H1 (cell line): ENCODE data around the gene TNFAIP1. TPM values are rescaled to one million over a fixed set of nuclear protein-coding genes. Genes with fewer than 3 reads are reported as not detected.

Source experiments
- BRCA1 ChIP-seq: IDR thresholded peaks from 2 replicates; pipeline ENCODE4 v1.6.1; 2012; ENCODE audit warnings: low read depth, low read length, improper control_type of control experiment
- CHD1 ChIP-seq: IDR thresholded peaks from 2 replicates; pipeline ENCODE4 v1.6.1; 2012; ENCODE audit warnings: low read depth, low read length, improper control_type of control experiment
- CTBP2 ChIP-seq: IDR thresholded peaks from 2 replicates; pipeline ENCODE4 v1.7.0; 2011; ENCODE audit warnings: borderline replicate concordance, mild to moderate bottlenecking, moderate library complexity, mixed read lengths, low read length; ENCODE audit not compliant: insufficient read depth, insufficient read length
- CTCF ChIP-seq, 3 experiments: IDR thresholded peaks; 1 replicate in 2 of 3; 2 replicates in 1 of 3; pipeline versions ENCODE4 v1.5.1 to v1.6.1; 2011; ENCODE audit warnings: low read length in 3 of 3, mild to moderate bottlenecking in 3 of 3, inconsistent platforms in 2 of 3, low read depth in 1 of 3, moderate library complexity in 1 of 3; ENCODE audit not compliant: insufficient read depth in 1 of 3; ENCODE audit errors: control extremely low read depth in 1 of 3
- FOSL1 ChIP-seq: IDR thresholded peaks from 2 replicates; pipeline ENCODE4 v1.6.1; 2011; ENCODE audit warnings: mild to moderate bottlenecking, low read depth, low read length, moderate library complexity; ENCODE audit not compliant: insufficient read depth
- JUN ChIP-seq: IDR thresholded peaks from 2 replicates; pipeline ENCODE4 v1.6.1; 2011; ENCODE audit warnings: low read depth, mild to moderate bottlenecking, improper control_type of control experiment, low read length
- JUND ChIP-seq: IDR thresholded peaks from 2 replicates; pipeline ENCODE4 v1.6.1; 2011; ENCODE audit warnings: mild to moderate bottlenecking, improper control_type of control experiment, low read length
- MAFK ChIP-seq: IDR thresholded peaks from 2 replicates; pipeline ENCODE4 v1.6.1; 2012; ENCODE audit warnings: low read depth, mild to moderate bottlenecking, improper control_type of control experiment, low read length
- NANOG ChIP-seq: IDR thresholded peaks from 2 replicates; pipeline ENCODE4 v1.6.1; 2011; ENCODE audit warnings: low read length, low read depth, mild to moderate bottlenecking, inconsistent platforms; ENCODE audit not compliant: insufficient read depth, poor library complexity, severe bottlenecking
- NRF1 ChIP-seq: IDR thresholded peaks from 2 replicates; pipeline ENCODE4 v1.6.1; 2011; ENCODE audit warnings: mild to moderate bottlenecking, low read depth, low read length, improper control_type of control experiment
- POLR2AphosphoS5 ChIP-seq: IDR thresholded peaks from 2 replicates; pipeline ENCODE4 v1.6.1; 2011; ENCODE audit warnings: low read depth, low read length
- RBBP5 ChIP-seq: IDR thresholded peaks from 2 replicates; pipeline ENCODE4 v1.7.1; 2012; ENCODE audit warnings: low read depth, mild to moderate bottlenecking, inconsistent platforms, low read length, moderate library complexity, borderline replicate concordance
- RXRA ChIP-seq: IDR thresholded peaks from 2 replicates; pipeline ENCODE4 v1.6.1; 2011; ENCODE audit warnings: low read depth, mild to moderate bottlenecking, low read length, moderate library complexity; ENCODE audit not compliant: insufficient read depth
- SAP30 ChIP-seq: fragments of 300-600 bp; sonication (generic); IDR thresholded peaks from 2 replicates; pipeline ENCODE4 v1.7.1; 2012; ENCODE audit warnings: low read length, moderate library complexity, mild to moderate bottlenecking, inconsistent platforms; ENCODE audit not compliant: insufficient read depth, insufficient replicate concordance
- SIN3A ChIP-seq, 2 experiments: IDR thresholded peaks in 1 of 2; conservative IDR thresholded peaks in 1 of 2; 2 replicates each; pipeline ENCODE4 v1.6.1; 2011 to 2012; ENCODE audit warnings: low read length in 2 of 2, improper control_type of control experiment in 1 of 2, low read depth in 1 of 2, mild to moderate bottlenecking in 1 of 2
- SIRT6 ChIP-seq: IDR thresholded peaks from one replicate; pipeline ENCODE4 v1.7.1; 2012; ENCODE audit warnings: low read length, inconsistent platforms
- SIX5 ChIP-seq: IDR thresholded peaks from 2 replicates; pipeline ENCODE4 v1.6.1; 2011; ENCODE audit warnings: mild to moderate bottlenecking, low read depth, low read length
- SP4 ChIP-seq: IDR thresholded peaks from 2 replicates; pipeline ENCODE4 v1.6.1; 2012; ENCODE audit warnings: low read length, inconsistent platforms
- SUZ12 ChIP-seq: fragments of 200-600 bp; sonication (generic); IDR thresholded peaks from 2 replicates; pipeline ENCODE4 v1.6.1; 2012; ENCODE audit warnings: mild to moderate bottlenecking, inconsistent platforms, low read length, moderate library complexity, mixed read lengths
- TCF12 ChIP-seq: IDR thresholded peaks from 2 replicates; pipeline ENCODE4 v1.6.1; 2011; ENCODE audit warnings: low read depth, mild to moderate bottlenecking, low read length
- ZNF274 ChIP-seq: IDR thresholded peaks from 2 replicates; pipeline ENCODE4 v1.7.0; 2012; ENCODE audit warnings: low read length, borderline replicate concordance; ENCODE audit errors: extremely low read depth
- polyA plus RNA-seq, 7 experiments: library from polyadenylated mRNA; depleted of rRNA in 3 of 7; stranded (reverse) in 5 of 7; unstranded in 2 of 7; fragments of >200 nt in 5 of 7; fragments of 200-250 nt in 2 of 7; gene quantifications; 1 replicate in 5 of 7; 2 replicates in 1 of 7; 4 replicates in 1 of 7; pipeline versions ENCODE4 v1.2.1 to v1.2.3, GENCODE V29; 2011 to 2013; ENCODE audit warnings: missing spikeins in 2 of 7, mixed read lengths in 2 of 7
- total RNA-seq: library from RNA; stranded (reverse); fragmentation: NEBNext Ultra II Directional; extraction: Animal tissue kit (Norgen Biotek cat#: 25700); gene quantifications from 2 replicates; pipeline ENCODE4 v1.2.1, GENCODE V29; 2021
- TF ChIP-seq, protein P1 (sequence below): IDR thresholded peaks from 2 replicates; pipeline ENCODE4 v1.6.1; 2012; ENCODE audit warnings: inconsistent platforms

The TNFAIP1 gene
- total and polyA plus RNA-seq, 2 of the 8 experiments (the other 6 are each of a cell fraction or from before 2014, with no cell fraction given), result 16.9 to 19.5 TPM

GRCh38 chr17:28384281-28385036 is 48.9 kb downstream of the TNFAIP1 start (continued):
- TF ChIP-seq, protein P1, sequence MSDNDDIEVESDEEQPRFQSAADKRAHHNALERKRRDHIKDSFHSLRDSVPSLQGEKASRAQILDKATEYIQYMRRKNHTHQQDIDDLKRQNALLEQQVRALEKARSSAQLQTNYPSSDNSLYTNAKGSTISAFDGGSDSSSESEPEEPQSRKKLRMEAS, result peak; percentile 15; the same call in 1 of the 2 replicates
- TF ChIP-seq MAFK (no peak), RXRA (no peak), CTBP2 (no peak), SAP30 (no peak), TCF12 (no peak), CHD1 (no peak), ZNF274 (no peak), CTCF (IDR thresholded peaks at IDR 0.05; ENCODE audit: control extremely low read depth in 1 of 3, insufficient read depth in 1 of 3, low read depth in 1 of 3, low read length in 3 of 3) (no peak), NANOG (no peak), SP4 (no peak), RBBP5 (peak; percentile 85; the same call in 1 of the 2 replicates), NRF1 (no peak), FOSL1 (no peak), SIN3A (conservative IDR thresholded peaks at IDR 0.05 in 1 of 2, IDR thresholded peaks at IDR 0.05 in 1 of 2; ENCODE audit: low read depth in 1 of 2, low read length in 2 of 2) (no peak), SUZ12 (peak; percentile 83; the same call in 1 of the 2 replicates), POLR2AphosphoS5 (no peak; the same call in 1 of the 2 replicates), SIX5 (no peak), BRCA1 (no peak), JUND (no peak), SIRT6 (no peak), JUN (no peak)
